ENCODE results near the gene ATP8B4.

The ATP8B4 gene

GRCh38 chr15:50123861-50124557 lies 5.0 kb upstream of the ATP8B4 start:
- Histone ChIP-seq H3K27ac (ENCODE audit: low read depth, low read length, severe bottlenecking) (no peak overlapping the region), H3K4me3 (ENCODE audit: extremely low read depth, insufficient read depth, low read length, poor library complexity, severe bottlenecking) (no peak overlapping the region), H3K36me3 (ENCODE audit: control insufficient read depth, insufficient read depth, low read length) (no peaks in the 10 kb centered on the region), H3K9me3 (ENCODE audit: control insufficient read depth, low read length) (peaks cover 7% of the 10 kb centered on the region), H3K4me1 (ENCODE audit: control insufficient read depth, insufficient read depth, low read length, poor library complexity, severe bottlenecking) (peaks cover 3% of the 10 kb centered on the region)
- 100% methylated on average over 1 of the region's 4 CpGs; no CpG with 5 or more reads in 1 of the 2 experiments for WGBS, 2 experiments (ENCODE audit: insufficient coverage in 2 of 2)

GRCh38 chr15:50120729-50121128 lies 1.7 kb upstream of the ATP8B4 start:
- Histone ChIP-seq H3K4me3 (ENCODE audit: extremely low read depth, insufficient read depth, low read length, poor library complexity, severe bottlenecking) (no peak overlapping the region), H3K27ac (ENCODE audit: low read depth, low read length, severe bottlenecking) (no peak overlapping the region), H3K36me3 (ENCODE audit: control insufficient read depth, insufficient read depth, low read length) (no peaks in the 10 kb centered on the region), H3K4me1 (ENCODE audit: control insufficient read depth, insufficient read depth, low read length, poor library complexity, severe bottlenecking) (peaks cover 3% of the 10 kb centered on the region), H3K9me3 (ENCODE audit: control insufficient read depth, low read length) (peaks cover 7% of the 10 kb centered on the region)

GRCh38 chr15:50117431-50118027 lies 1.5 kb downstream of the ATP8B4 start:
- Histone ChIP-seq H3K27ac (ENCODE audit: low read depth, low read length, severe bottlenecking) (no peak overlapping the region), H3K36me3 (ENCODE audit: control insufficient read depth, insufficient read depth, low read length) (no peaks in the 10 kb centered on the region), H3K4me3 (ENCODE audit: extremely low read depth, insufficient read depth, low read length, poor library complexity, severe bottlenecking) (no peak overlapping the region), H3K9me3 (ENCODE audit: control insufficient read depth, low read length) (no peaks in the 10 kb centered on the region), H3K4me1 (ENCODE audit: control insufficient read depth, insufficient read depth, low read length, poor library complexity, severe bottlenecking) (peaks cover 3% of the 10 kb centered on the region)

- H3K4me3 ChIP-seq (ENCODE audit: extremely low read depth, insufficient read depth, low read length, poor library complexity, severe bottlenecking) = no peak overlapping the region
- 11 to 15% methylated on average over 2 of the region's 3 CpGs for WGBS, 2 experiments (ENCODE audit: insufficient coverage in 2 of 2)
- no peaks in the 10 kb centered on the region for H3K9me3 ChIP-seq (ENCODE audit: control insufficient read depth, low read length)
- H3K4me1 ChIP-seq (ENCODE audit: control insufficient read depth, insufficient read depth, low read length, poor library complexity, severe bottlenecking) = peaks cover 3% of the 10 kb centered on the region
- H3K27ac ChIP-seq (ENCODE audit: low read depth, low read length, severe bottlenecking) = no peak overlapping the region
- H3K36me3 ChIP-seq (ENCODE audit: control insufficient read depth, insufficient read depth, low read length) = no peaks in the 10 kb centered on the region
These were observed 2.6 kb downstream of the ATP8B4 start for GRCh38 chr15:50116477-50116876.

- WGBS, 2 experiments (ENCODE audit: insufficient coverage in 2 of 2) = 93 to 96% methylated on average over 3 of the region's 4 CpGs
- Histone ChIP-seq H3K36me3 (ENCODE audit: control insufficient read depth, insufficient read depth, low read length) (no peaks in the 10 kb centered on the region), H3K4me3 (ENCODE audit: extremely low read depth, insufficient read depth, low read length, poor library complexity, severe bottlenecking) (no peak overlapping the region), H3K27ac (ENCODE audit: low read depth, low read length, severe bottlenecking) (no peak overlapping the region), H3K4me1 (ENCODE audit: control insufficient read depth, insufficient read depth, low read length, poor library complexity, severe bottlenecking) (peaks cover 2% of the 10 kb centered on the region), H3K9me3 (ENCODE audit: control insufficient read depth, low read length) (no peaks in the 10 kb centered on the region)
These were observed 4.8 kb downstream of the ATP8B4 start for GRCh38 chr15:50113992-50114780.

GRCh38 chr15:50113187-50113505 lies 5.9 kb downstream of the ATP8B4 start:
- H3K36me3 ChIP-seq (ENCODE audit: control insufficient read depth, insufficient read depth, low read length) = no peaks in the 10 kb centered on the region
- H3K27ac ChIP-seq (ENCODE audit: low read depth, low read length, severe bottlenecking) = no peak overlapping the region
- H3K4me1 ChIP-seq (ENCODE audit: control insufficient read depth, insufficient read depth, low read length, poor library complexity, severe bottlenecking) = no peaks in the 10 kb centered on the region
- no peaks in the 10 kb centered on the region for H3K9me3 ChIP-seq (ENCODE audit: control insufficient read depth, low read length)
- no peak overlapping the region for H3K4me3 ChIP-seq (ENCODE audit: extremely low read depth, insufficient read depth, low read length, poor library complexity, severe bottlenecking)
- WGBS, 2 experiments (ENCODE audit: insufficient coverage in 2 of 2) = 93 to 96% methylated on average over 2 of the region's 2 CpGs

GRCh38 chr15:50112488-50113186 lies 6.4 kb downstream of the ATP8B4 start:
- H3K4me3 ChIP-seq (ENCODE audit: extremely low read depth, insufficient read depth, low read length, poor library complexity, severe bottlenecking) = no peak overlapping the region
- WGBS, 2 experiments (ENCODE audit: insufficient coverage in 2 of 2) = 89 to 94% methylated on average over 4 of the region's 5 CpGs

GRCh38 chr15:50110285-50110684 lies 8.7 kb downstream of the ATP8B4 start:
- no peaks in the 10 kb centered on the region for H3K4me1 ChIP-seq (ENCODE audit: control insufficient read depth, insufficient read depth, low read length, poor library complexity, severe bottlenecking)
- 100% methylated on average over 1 of the region's 3 CpGs for WGBS, 2 experiments (ENCODE audit: insufficient coverage in 2 of 2)
- H3K27ac ChIP-seq (ENCODE audit: low read depth, low read length, severe bottlenecking) = no peak overlapping the region
- no peak overlapping the region for H3K4me3 ChIP-seq (ENCODE audit: extremely low read depth, insufficient read depth, low read length, poor library complexity, severe bottlenecking)
- no peaks in the 10 kb centered on the region for H3K36me3 ChIP-seq (ENCODE audit: control insufficient read depth, insufficient read depth, low read length)
- no peaks in the 10 kb centered on the region for H3K9me3 ChIP-seq (ENCODE audit: control insufficient read depth, low read length)

More at GRCh38 chr15:50112488-50113186, 6.4 kb downstream of the ATP8B4 start:
- H3K9me3 ChIP-seq (ENCODE audit: control insufficient read depth, low read length) = no peaks in the 10 kb centered on the region
- no peaks in the 10 kb centered on the region for H3K36me3 ChIP-seq (ENCODE audit: control insufficient read depth, insufficient read depth, low read length)
- no peaks in the 10 kb centered on the region for H3K4me1 ChIP-seq (ENCODE audit: control insufficient read depth, insufficient read depth, low read length, poor library complexity, severe bottlenecking)
- no peak overlapping the region for H3K27ac ChIP-seq (ENCODE audit: low read depth, low read length, severe bottlenecking)

- H3K4me3 ChIP-seq (ENCODE audit: extremely low read depth, insufficient read depth, low read length, poor library complexity, severe bottlenecking) = no peak overlapping the region
These were observed 9.7 kb downstream of the ATP8B4 start for GRCh38 chr15:50109076-50109987.

GRCh38 chr15:50108461-50108860 lies 10.6 kb downstream of the ATP8B4 start:
- H3K27ac ChIP-seq (ENCODE audit: low read depth, low read length, severe bottlenecking) = no peak overlapping the region
- no peaks in the 10 kb centered on the region for H3K4me1 ChIP-seq (ENCODE audit: control insufficient read depth, insufficient read depth, low read length, poor library complexity, severe bottlenecking)
- 88 to 98% methylated on average over 3 of the region's 4 CpGs for WGBS, 2 experiments (ENCODE audit: insufficient coverage in 2 of 2)
- no peak overlapping the region for H3K4me3 ChIP-seq (ENCODE audit: extremely low read depth, insufficient read depth, low read length, poor library complexity, severe bottlenecking)
- no peaks in the 10 kb centered on the region for H3K9me3 ChIP-seq (ENCODE audit: control insufficient read depth, low read length)
- no peaks in the 10 kb centered on the region for H3K36me3 ChIP-seq (ENCODE audit: control insufficient read depth, insufficient read depth, low read length)

More at GRCh38 chr15:50109076-50109987, 9.7 kb downstream of the ATP8B4 start:
- H3K4me1 ChIP-seq (ENCODE audit: control insufficient read depth, insufficient read depth, low read length, poor library complexity, severe bottlenecking) = no peaks in the 10 kb centered on the region
- no peaks in the 10 kb centered on the region for H3K9me3 ChIP-seq (ENCODE audit: control insufficient read depth, low read length)
- no peaks in the 10 kb centered on the region for H3K36me3 ChIP-seq (ENCODE audit: control insufficient read depth, insufficient read depth, low read length)
- H3K27ac ChIP-seq (ENCODE audit: low read depth, low read length, severe bottlenecking) = no peak overlapping the region
- 88 to 100% methylated on average over 1 to 2 of the region's 3 CpGs for WGBS, 2 experiments (ENCODE audit: insufficient coverage in 2 of 2)

Data from mesodermal cell (in vitro differentiated cells).